ENCODE results near the gene CDCA4. TPM values are rescaled to one million over a fixed set of nuclear protein-coding genes. Genes with fewer than 3 reads are reported as not detected.

CDCA4 gene
- total RNA-seq, 1 donor from 2014 or later: 2.0 TPM

DNA sequence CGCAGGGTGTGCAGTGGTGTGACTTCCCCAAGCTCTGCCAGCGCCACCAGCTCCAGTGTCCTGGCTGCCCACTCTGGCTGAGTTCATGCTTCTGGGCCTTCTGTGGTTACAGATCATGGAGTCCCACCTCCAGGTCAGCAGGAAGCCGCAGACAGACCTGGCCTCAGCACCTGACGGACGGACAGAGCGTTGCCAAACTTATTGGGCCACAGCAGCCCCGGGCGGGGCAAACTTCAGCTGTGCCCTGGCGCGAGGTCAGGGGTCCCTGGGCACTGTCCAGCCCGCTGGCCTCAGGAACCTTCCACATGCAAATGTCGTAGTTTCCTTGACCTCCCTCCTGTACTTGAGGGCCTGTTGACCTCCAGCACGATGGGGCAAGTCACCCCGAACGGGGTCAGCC lies 33.1 kb upstream of the CDCA4 start:
- H3K9me3 ChIP-seq (replicated peaks): no peaks in the 10 kb centered on the region
- no peak for DNase-seq
- H3K36me3 ChIP-seq: no peaks in the 10 kb centered on the region
- H3K27me3 ChIP-seq (ENCODE audit: low read depth): peaks cover 46% of the 10 kb centered on the region
- TF ChIP-seq CTCF (IDR thresholded peaks at IDR 0.05; ENCODE audit: borderline replicate concordance): no peak
- no peak overlapping the region for H3K27ac ChIP-seq (replicated peaks)
- intact Hi-C loops (cut with micrococcal nuclease): no loop called here
- H3K4me3 ChIP-seq: no peak overlapping the region
- H3K4me1 ChIP-seq: peaks cover 10% of the 10 kb centered on the region

GRCh38 chr14:105053421-105053820 lies 32.5 kb upstream of the CDCA4 start:
- TF ChIP-seq CTCF (IDR thresholded peaks at IDR 0.05; ENCODE audit: borderline replicate concordance): no peak

GRCh38 chr14:105052110-105052458 lies 31.2 kb upstream of the CDCA4 start:
- intact Hi-C loops (cut with micrococcal nuclease): no loop called here
- no peak overlapping the region for H3K27ac ChIP-seq (replicated peaks)
- TF ChIP-seq CTCF (IDR thresholded peaks at IDR 0.05; ENCODE audit: borderline replicate concordance): no peak
- no peak overlapping the region for H3K4me3 ChIP-seq
- no peaks in the 10 kb centered on the region for H3K36me3 ChIP-seq
- no peak for DNase-seq
- peaks cover 52% of the 10 kb centered on the region for H3K27me3 ChIP-seq (ENCODE audit: low read depth)
- no peaks in the 10 kb centered on the region for H3K9me3 ChIP-seq (replicated peaks)
- peaks cover 3% of the 10 kb centered on the region for H3K4me1 ChIP-seq

More at GRCh38 chr14:105053421-105053820, 32.5 kb upstream of the CDCA4 start:
- intact Hi-C loops (cut with micrococcal nuclease): no loop called here
- no peaks in the 10 kb centered on the region for H3K9me3 ChIP-seq (replicated peaks)
- H3K27ac ChIP-seq (replicated peaks): no peak overlapping the region
- DNase-seq: no peak
- no peak overlapping the region for H3K4me3 ChIP-seq
- H3K36me3 ChIP-seq: no peaks in the 10 kb centered on the region
- peaks cover 42% of the 10 kb centered on the region for H3K27me3 ChIP-seq (ENCODE audit: low read depth)
- H3K4me1 ChIP-seq: peaks cover 5% of the 10 kb centered on the region

DNA sequence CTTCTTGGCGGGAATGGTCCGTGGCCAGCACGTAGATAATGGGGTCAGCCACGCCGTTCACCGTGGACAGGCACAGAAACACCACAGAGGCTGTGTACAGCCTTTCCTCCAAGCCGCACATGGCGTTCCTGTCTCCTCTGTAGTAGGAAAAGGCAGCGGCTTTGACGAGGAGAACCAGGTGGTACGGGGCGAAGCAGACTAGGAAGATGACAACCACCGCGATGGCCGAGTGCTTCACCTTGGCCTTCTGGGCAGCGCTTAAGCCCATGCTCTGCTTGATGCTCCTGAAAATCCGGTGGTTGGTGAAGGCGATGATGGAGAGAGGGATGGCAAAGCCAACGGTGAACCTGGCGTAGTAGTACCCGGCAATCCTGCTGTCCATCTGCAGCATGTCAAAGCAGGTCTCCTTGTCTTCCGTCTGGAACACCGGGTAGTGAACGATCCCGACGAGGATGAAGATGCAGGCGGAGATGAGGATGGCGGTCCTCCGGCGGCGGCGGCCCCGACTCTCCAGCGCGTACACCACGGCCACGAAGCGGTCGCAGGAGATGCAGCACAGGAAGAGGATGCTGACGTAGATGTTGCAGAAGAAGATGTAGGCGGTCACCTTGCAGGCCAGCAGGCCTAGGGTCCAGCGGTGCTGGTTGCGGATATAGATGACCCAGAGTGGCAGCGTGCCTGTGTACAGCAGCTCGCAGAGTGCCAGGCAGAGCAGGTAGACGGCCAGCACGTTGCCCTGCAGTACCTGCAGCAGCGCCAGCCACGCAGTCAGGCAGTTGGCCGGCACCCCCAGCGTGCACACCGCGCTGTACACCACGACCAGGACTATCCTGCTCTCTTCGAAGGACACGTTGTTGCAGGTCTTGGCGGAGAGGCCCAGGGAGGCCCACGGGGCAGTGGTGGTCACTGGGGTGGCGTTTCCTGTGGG lies 30.6 kb upstream of the CDCA4 start:
- TF ChIP-seq CTCF (IDR thresholded peaks at IDR 0.05; ENCODE audit: borderline replicate concordance): no peak
- no peak for DNase-seq
- Histone ChIP-seq H3K4me3 (no peak overlapping the region), H3K9me3 (replicated peaks) (no peaks in the 10 kb centered on the region), H3K27me3 (ENCODE audit: low read depth) (peaks cover 56% of the 10 kb centered on the region), H3K36me3 (no peaks in the 10 kb centered on the region), H3K27ac (replicated peaks) (no peak overlapping the region), H3K4me1 (peaks cover 3% of the 10 kb centered on the region)
- intact Hi-C loops (cut with micrococcal nuclease): no loop called here

DNA sequence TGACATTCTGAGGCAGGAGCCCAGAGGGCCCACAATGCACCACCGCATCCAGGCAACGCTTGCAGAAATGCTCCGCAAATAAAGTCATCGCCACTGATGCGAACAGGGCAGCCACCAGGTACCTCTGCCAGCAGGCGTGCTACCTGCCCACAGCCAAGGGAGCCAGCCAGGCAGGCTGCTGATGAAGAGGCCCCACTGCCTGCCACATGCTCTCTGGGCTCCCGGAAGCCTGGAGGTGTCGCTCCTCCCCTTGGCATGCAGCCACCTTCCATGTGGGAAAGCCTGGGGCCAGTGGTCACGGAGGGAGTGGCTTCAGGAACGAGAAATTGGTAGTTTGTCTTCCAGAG lies 29.6 kb upstream of the CDCA4 start:
- no peak for TF ChIP-seq CTCF (IDR thresholded peaks at IDR 0.05; ENCODE audit: borderline replicate concordance)
- Histone ChIP-seq H3K4me1 (peaks cover 3% of the 10 kb centered on the region), H3K4me3 (no peak overlapping the region), H3K9me3 (replicated peaks) (no peaks in the 10 kb centered on the region), H3K36me3 (no peaks in the 10 kb centered on the region), H3K27ac (replicated peaks) (no peak overlapping the region), H3K27me3 (ENCODE audit: low read depth) (peaks cover 52% of the 10 kb centered on the region)
- DNase-seq: no peak
- intact Hi-C loops (cut with micrococcal nuclease): no loop called here
